Lower leg skin (tissue), 3 donors: ENCODE data around the gene ZNF326.

Source experiments
- POLR2A ChIP-seq, 2 donors: fragments of 450-650 bp; IDR thresholded peaks; one replicate each; pipeline ENCODE4 v1.6.1; 2016 to 2017; ENCODE audit warnings: antibody characterized with exemption in 2 of 2, mild to moderate bottlenecking in 1 of 2, moderate library complexity in 1 of 2
- TF ChIP-seq, protein P1 (sequence below), 3 donors: fragments of 450-650 bp; IDR thresholded peaks; one replicate each; pipeline ENCODE4 v1.5.1; 2016; ENCODE audit warnings: antibody characterized with exemption in 3 of 3, mild to moderate bottlenecking in 3 of 3, moderate library complexity in 2 of 3

DNA sequence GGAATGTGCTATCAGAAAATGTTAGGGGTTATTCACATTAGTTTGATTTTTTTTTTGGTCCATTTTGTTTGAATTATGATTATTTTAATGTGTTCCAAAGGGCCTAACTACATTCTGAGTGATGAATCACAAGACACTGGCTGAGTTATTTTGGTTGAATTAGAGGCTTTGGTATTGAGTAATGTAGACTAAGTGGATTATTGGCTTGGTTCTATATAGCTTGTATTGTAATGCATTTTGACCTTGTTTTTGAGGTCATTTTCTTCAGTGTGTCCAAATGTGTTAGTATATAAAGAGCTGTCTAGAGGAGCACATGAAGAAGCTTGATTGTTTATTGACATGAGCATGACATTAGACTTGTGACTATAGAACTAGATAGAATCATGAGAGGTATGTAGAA, 3.4 kb downstream of the ZNF326 start:
- no peak for TF ChIP-seq POLR2A (IDR thresholded peaks at IDR 0.05)
- TF ChIP-seq, protein P1, sequence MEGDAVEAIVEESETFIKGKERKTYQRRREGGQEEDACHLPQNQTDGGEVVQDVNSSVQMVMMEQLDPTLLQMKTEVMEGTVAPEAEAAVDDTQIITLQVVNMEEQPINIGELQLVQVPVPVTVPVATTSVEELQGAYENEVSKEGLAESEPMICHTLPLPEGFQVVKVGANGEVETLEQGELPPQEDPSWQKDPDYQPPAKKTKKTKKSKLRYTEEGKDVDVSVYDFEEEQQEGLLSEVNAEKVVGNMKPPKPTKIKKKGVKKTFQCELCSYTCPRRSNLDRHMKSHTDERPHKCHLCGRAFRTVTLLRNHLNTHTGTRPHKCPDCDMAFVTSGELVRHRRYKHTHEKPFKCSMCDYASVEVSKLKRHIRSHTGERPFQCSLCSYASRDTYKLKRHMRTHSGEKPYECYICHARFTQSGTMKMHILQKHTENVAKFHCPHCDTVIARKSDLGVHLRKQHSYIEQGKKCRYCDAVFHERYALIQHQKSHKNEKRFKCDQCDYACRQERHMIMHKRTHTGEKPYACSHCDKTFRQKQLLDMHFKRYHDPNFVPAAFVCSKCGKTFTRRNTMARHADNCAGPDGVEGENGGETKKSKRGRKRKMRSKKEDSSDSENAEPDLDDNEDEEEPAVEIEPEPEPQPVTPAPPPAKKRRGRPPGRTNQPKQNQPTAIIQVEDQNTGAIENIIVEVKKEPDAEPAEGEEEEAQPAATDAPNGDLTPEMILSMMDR (IDR thresholded peaks at IDR 0.05): no peak
